ENCODE data around the gene SPON2.

SPON2 gene

GRCh38 chr4:1208970-1209704 is 36.8 kb upstream of the SPON2 start:
- no peak for DNase-seq (ENCODE audit: low read depth, low spot score)

GRCh38 chr4:1208266-1208961 is 36.0 kb upstream of the SPON2 start:
- DNase-seq (ENCODE audit: low read depth, low spot score) = no peak

- DNase-seq (ENCODE audit: low read depth, low spot score) = no peak
These were observed 35.4 kb upstream of the SPON2 start for GRCh38 chr4:1207603-1208265.

GRCh38 chr4:1207157-1207470 is 34.7 kb upstream of the SPON2 start:
- DNase-seq (ENCODE audit: low read depth, low spot score) = no peak

- DNase-seq (ENCODE audit: low read depth, low spot score) = no peak
These were observed 34.1 kb upstream of the SPON2 start for GRCh38 chr4:1206299-1207156.

GRCh38 chr4:1205586-1206298 is 33.4 kb upstream of the SPON2 start:
- no peak for DNase-seq (ENCODE audit: low read depth, low spot score)

GRCh38 chr4:1204828-1205585 is 32.6 kb upstream of the SPON2 start:
- DNase-seq (ENCODE audit: low read depth, low spot score) = no peak

GRCh38 chr4:1204286-1204827 is 32.0 kb upstream of the SPON2 start:
- no peak for DNase-seq (ENCODE audit: low read depth, low spot score)

GRCh38 chr4:1203026-1203616 is 30.7 kb upstream of the SPON2 start:
- DNase-seq (ENCODE audit: low read depth, low spot score) = no peak

- no peak for DNase-seq (ENCODE audit: low read depth, low spot score)
These were observed 30.2 kb upstream of the SPON2 start for GRCh38 chr4:1202526-1203011.

- DNase-seq (ENCODE audit: low read depth, low spot score) = peak; percentile 46
These were observed 29.6 kb upstream of the SPON2 start for GRCh38 chr4:1201851-1202525.

- DNase-seq (ENCODE audit: low read depth, low spot score) = no peak
These were observed 28.1 kb upstream of the SPON2 start for GRCh38 chr4:1200425-1201035.

GRCh38 chr4:1199556-1200331 is 27.4 kb upstream of the SPON2 start:
- DNase-seq (ENCODE audit: low read depth, low spot score) = no peak

- DNase-seq (ENCODE audit: low read depth, low spot score) = no peak
These were observed 25.9 kb upstream of the SPON2 start for GRCh38 chr4:1198098-1198844.

GRCh38 chr4:1196421-1197183 is 24.2 kb upstream of the SPON2 start:
- no peak for DNase-seq (ENCODE audit: low read depth, low spot score)

GRCh38 chr4:1195891-1196401 is 23.6 kb upstream of the SPON2 start:
- no peak for DNase-seq (ENCODE audit: low read depth, low spot score)

Data from activated naive CD8-positive, alpha-beta T cell treated with anti-CD3 and anti-CD28 coated beads, Interleukin-2, amount 50 U/mL, for 16 hours (primary cell).